GM19328 (cell line): ENCODE data around the gene GP1BA.

Experiments
- ATAC-seq: cut with Tn5 transposase; IDR thresholded peaks from one replicate; pipeline ENCODE4 v1.9.1; 2021; ENCODE audit warnings: mild to moderate bottlenecking, moderate library complexity; ENCODE audit not compliant: unreplicated experiment

GP1BA gene

GRCh38 chr17:4949321-4950074 is 17.4 kb downstream of the GP1BA start:
- no peak for ATAC-seq

GRCh38 chr17:4950075-4950745 is 18.1 kb downstream of the GP1BA start:
- ATAC-seq: no peak

- ATAC-seq: no peak
These were observed 18.7 kb downstream of the GP1BA start, which contains the start of gene ENO3 for GRCh38 chr17:4950746-4951204. ENO3 (plus strand) TSS chr17:4951119; CDS start chr17:4951830, 711 bp downstream.

- no peak for ATAC-seq
These were observed 19.4 kb downstream of the GP1BA start for GRCh38 chr17:4951486-4951885.

- ATAC-seq: no peak
These were observed 21.4 kb downstream of the GP1BA start for GRCh38 chr17:4953451-4953961.

- no peak for ATAC-seq
These were observed 23.0 kb downstream of the GP1BA start for GRCh38 chr17:4955091-4955490.

GRCh38 chr17:4956493-4957061 is 24.5 kb downstream of the GP1BA start:
- no peak for ATAC-seq

GRCh38 chr17:4958102-4958501 is 26.0 kb downstream of the GP1BA start:
- ATAC-seq: no peak

- ATAC-seq: no peak
These were observed 27.3 kb downstream of the GP1BA start for GRCh38 chr17:4959261-4959965.

GRCh38 chr17:4960279-4960922 is 28.3 kb downstream of the GP1BA start:
- ATAC-seq: no peak

GRCh38 chr17:4965311-4965986 is 33.4 kb downstream of the GP1BA start:
- ATAC-seq: no peak

GRCh38 chr17:4966844-4967538 is 34.9 kb downstream of the GP1BA start:
- ATAC-seq: peak; percentile 76

- peak; percentile 46 for ATAC-seq
These were observed 35.7 kb downstream of the GP1BA start, which contains the start of gene SPAG7 for GRCh38 chr17:4967539-4968485. SPAG7 (minus strand) TSS chr17:4967817; CDS start chr17:4967804, 13 bp downstream.

- no peak for ATAC-seq
These were observed 36.5 kb downstream of the GP1BA start for GRCh38 chr17:4968486-4969046.

GRCh38 chr17:4969047-4969550 is 37.0 kb downstream of the GP1BA start:
- ATAC-seq: no peak

GRCh38 chr17:4969551-4970173 is 37.6 kb downstream of the GP1BA start:
- ATAC-seq: no peak

- no peak for ATAC-seq
These were observed 38.2 kb downstream of the GP1BA start for GRCh38 chr17:4970273-4970672.
